ENCODE measurements around the gene CTTNBP2NL.
"Not testable (repeated sequence)": the region's sequence is repeated elsewhere in the genome, so short reads cannot be mapped to it uniquely, and the experiment has no call there.

Gene CTTNBP2NL

GRCh38 chr1:112470324-112470723 lies 74.3 kb downstream of the CTTNBP2NL start:
- DNase-seq = not testable (repeated sequence)

- no peak for DNase-seq
Observed at GRCh38 chr1:112470966-112471365, 75.0 kb downstream of the CTTNBP2NL start.

GRCh38 chr1:112472142-112472541 lies 76.1 kb downstream of the CTTNBP2NL start:
- DNase-seq = no peak

GRCh38 chr1:112477550-112477949 lies 81.5 kb downstream of the CTTNBP2NL start:
- DNase-seq = no peak

GRCh38 chr1:112478314-112478713 lies 82.3 kb downstream of the CTTNBP2NL start:
- no peak for DNase-seq

- DNase-seq = not testable (repeated sequence)
Observed at GRCh38 chr1:112486063-112486462, 90.0 kb downstream of the CTTNBP2NL start.

- not testable (repeated sequence) for DNase-seq
Observed at GRCh38 chr1:112487686-112488085, 91.7 kb downstream of the CTTNBP2NL start.

GRCh38 chr1:112488141-112488540 lies 92.1 kb downstream of the CTTNBP2NL start:
- no peak for DNase-seq

- DNase-seq = no peak
Observed at GRCh38 chr1:112492076-112492475, 96.1 kb downstream of the CTTNBP2NL start.

GRCh38 chr1:112493351-112493750 lies 97.3 kb downstream of the CTTNBP2NL start:
- DNase-seq = no peak

GRCh38 chr1:112496290-112496689 lies 100.3 kb downstream of the CTTNBP2NL start:
- DNase-seq = no peak

- DNase-seq = peak in 1 of 2 experiments; percentile 17
Observed at GRCh38 chr1:112501810-112502641, 106.0 kb downstream of the CTTNBP2NL start.

- no peak for DNase-seq
Observed at GRCh38 chr1:112502826-112503225, 106.8 kb downstream of the CTTNBP2NL start.

GRCh38 chr1:112504001-112504660 lies 108.1 kb downstream of the CTTNBP2NL start:
- DNase-seq = no peak

GRCh38 chr1:112504661-112505399 lies 108.8 kb downstream of the CTTNBP2NL start:
- no peak for DNase-seq

GRCh38 chr1:112505400-112505785 lies 109.4 kb downstream of the CTTNBP2NL start:
- DNase-seq = no peak

- DNase-seq = no peak
Observed at GRCh38 chr1:112505878-112506277, 109.9 kb downstream of the CTTNBP2NL start.

GRCh38 chr1:112506306-112506705 lies 110.3 kb downstream of the CTTNBP2NL start:
- DNase-seq = no peak

GRCh38 chr1:112506731-112507130 lies 110.7 kb downstream of the CTTNBP2NL start:
- DNase-seq = no peak

- DNase-seq = no peak
Observed at GRCh38 chr1:112507336-112507735, 111.3 kb downstream of the CTTNBP2NL start.

- no peak for DNase-seq
Observed at GRCh38 chr1:112507921-112508277, 111.9 kb downstream of the CTTNBP2NL start.

- no peak for DNase-seq
Observed at GRCh38 chr1:112508278-112509004, 112.4 kb downstream of the CTTNBP2NL start, which contains the start of gene WNT2B. Gene WNT2B (plus strand): TSS chr1:112508965. CDS start chr1:112509263, 298 bp downstream.

All from SW 1271 (cell line).